A549 (cell line): Measurements from ENCODE around the gene TSPAN14. TPM values are rescaled to one million over a fixed set of nuclear protein-coding genes. Genes with fewer than 3 reads are reported as not detected.
A peak's percentile ranks its signal among the peaks of the same experiment; 100 is the strongest.

Experiments used
- ATAC-seq, 2 experiments: fragments of 200-7000 bp in 1 of 2; fragments of >200 bp in 1 of 2; cut with Nextera tagmentation in 1 of 2; cut with Tn5 transposase in 1 of 2; 3 replicates each; pipeline versions ENCODE4 v1.8.0 to v1.9.1; 2018 to 2020; ENCODE audit warnings: mild to moderate bottlenecking in 1 of 2, moderate library complexity in 1 of 2
- CTCF ChIA-PET: fragments of 300-600 bp; sonication (Branson Sonifier 250); formaldehyde crosslinking; extraction: SDS; loops from one replicate; lab custom pipeline; 2021; ENCODE audit warnings: antibody characterized with exemption, inconsistent platforms; lab: Yijun Ruan, JAX
- POLR2A ChIA-PET: fragments of 350-600 bp; formaldehyde crosslinking; extraction: SDS; loops from one replicate; lab custom pipeline; 2021; ENCODE audit warnings: antibody characterized with exemption, inconsistent platforms; lab: Yijun Ruan, JAX
- DNase-seq, 2 experiments: peaks; one replicate each; pipeline versions ENCODE4 v3.0.0 to v3.0.0-alpha.2; 2011 to 2016; ENCODE audit warnings: low read depth in 1 of 2, low spot score in 1 of 2
- FAIRE-seq: peaks from 2 replicates; lab custom pipeline; 2011; peaks lifted over from hg19 to GRCh38; lab: Jason Lieb, UNC
- H3K27ac ChIP-seq, 2 experiments: fragments of >200 bp; sonication (Bioruptor Twin); formaldehyde crosslinking; 3 replicates each; pipeline ENCODE4 v1.5.1; 2016 to 2017
- H3K4me1 ChIP-seq: fragments of >200 bp; sonication (Bioruptor Twin); formaldehyde crosslinking; 3 replicates; pipeline ENCODE4 v1.6.1; 2016
- H3K4me2 ChIP-seq: fragments of >200 bp; sonication (Bioruptor Twin); formaldehyde crosslinking; 3 replicates; pipeline ENCODE4 v1.6.1; 2016
- H3K4me3 ChIP-seq: fragments of >200 bp; sonication (Bioruptor Twin); formaldehyde crosslinking; 3 replicates; pipeline ENCODE4 v1.5.1; 2016
- H3K9me3 ChIP-seq: fragments of >200 bp; sonication (Bioruptor Twin); formaldehyde crosslinking; 3 replicates; pipeline ENCODE4 v1.6.1; 2016
- ATOH8 ChIP-seq: fragments of 250-450 bp; sonication (Bioruptor Pico); IDR thresholded peaks from 2 replicates; pipeline ENCODE4 v1.5.0; 2020; ENCODE audit warnings: low read depth, mild to moderate bottlenecking, moderate library complexity
- CBX2 ChIP-seq: fragments of 200-600 bp; sonication (generic); IDR thresholded peaks from 2 replicates; pipeline ENCODE4 v1.6.1; 2016; ENCODE audit warnings: low read depth, mild to moderate bottlenecking, borderline replicate concordance
- CTCF ChIP-seq: fragments of >200 bp; sonication (Bioruptor Twin); formaldehyde crosslinking; IDR thresholded peaks from 3 replicates; pipeline ENCODE4 v1.5.1; 2016
- EHF ChIP-seq: fragments of 250-450 bp; sonication (Bioruptor Pico); IDR thresholded peaks from 2 replicates; pipeline ENCODE4 v1.5.0; 2020; ENCODE audit warnings: mild to moderate bottlenecking
- GATA3 ChIP-seq: IDR thresholded peaks from 2 replicates; pipeline ENCODE4 v1.6.1; 2012; ENCODE audit warnings: borderline replicate concordance
- HEYL ChIP-seq: fragments of 250-450 bp; sonication (Bioruptor Pico); IDR thresholded peaks from 2 replicates; pipeline ENCODE4 v1.8.0; 2021; ENCODE audit warnings: mild to moderate bottlenecking, moderate library complexity
- HOXA7 ChIP-seq: fragments of 250-450 bp; sonication (Bioruptor Pico); IDR thresholded peaks from 2 replicates; pipeline ENCODE4 v1.5.0; 2020; ENCODE audit warnings: mild to moderate bottlenecking, moderate library complexity
- NFE2L2 ChIP-seq: fragments of 150-350 bp; conservative IDR thresholded peaks from 2 replicates; pipeline ENCODE4 v1.6.1; 2014; ENCODE audit warnings: low read length
- POLR2A ChIP-seq: IDR thresholded peaks from 2 replicates; pipeline ENCODE4 v1.6.1; 2012; ENCODE audit warnings: mild to moderate bottlenecking, low read length
- TFCP2L1 ChIP-seq: fragments of 250-450 bp; sonication (Bioruptor Pico); IDR thresholded peaks from 2 replicates; pipeline ENCODE4 v1.5.0; 2021; ENCODE audit warnings: mild to moderate bottlenecking
- TP53 ChIP-seq: fragments of 250-450 bp; sonication (Bioruptor Pico); IDR thresholded peaks from 2 replicates; pipeline ENCODE4 v1.5.0; 2021; ENCODE audit warnings: mild to moderate bottlenecking, moderate library complexity
- ZC3H11A ChIP-seq: fragments of 450-650 bp; IDR thresholded peaks from 2 replicates; pipeline ENCODE4 v1.6.1; 2014; ENCODE audit warnings: antibody characterized with exemption, mild to moderate bottlenecking
- ZNF302 ChIP-seq: fragments of 250-450 bp; sonication (Bioruptor Pico); IDR thresholded peaks from 2 replicates; pipeline ENCODE4 v1.9.0; 2021; ENCODE audit warnings: inconsistent platforms, mild to moderate bottlenecking, moderate library complexity
- WGBS: methylation state at CpG from one replicate; pipeline ENCODE4 v1.1.6; 2017; ENCODE audit errors: missing lambda C conversion rate; 5-methylcytosine and 5-hydroxymethylcytosine counted together
- polyA plus RNA-seq, 4 experiments: library from polyadenylated mRNA; depleted of rRNA in 3 of 4; stranded (reverse); fragments of >200 nt; fragmentation: RNase III in 1 of 4; extraction: RNeasy Plus Mini Kit Qiagen cat#74134 plus additional on column Dnase treatment in 1 of 4; gene quantifications; 2 replicates in 3 of 4; 3 replicates in 1 of 4; pipeline ENCODE4 v1.2.3, GENCODE V29; 2011 to 2017
- TF ChIP-seq, protein P1 (sequence below): IDR thresholded peaks from 2 replicates; pipeline ENCODE4 v1.6.1; 2012
- TF ChIP-seq, protein P2 (sequence below): fragments of 150-350 bp; IDR thresholded peaks from 2 replicates; pipeline ENCODE4 v1.6.1; 2014; ENCODE audit warnings: low read depth, mild to moderate bottlenecking, low read length

The TSPAN14 gene
- polyA plus RNA-seq, 2 of the 4 experiments (the other 2 are of a cell fraction): 87.0 to 124 TPM

DNA sequence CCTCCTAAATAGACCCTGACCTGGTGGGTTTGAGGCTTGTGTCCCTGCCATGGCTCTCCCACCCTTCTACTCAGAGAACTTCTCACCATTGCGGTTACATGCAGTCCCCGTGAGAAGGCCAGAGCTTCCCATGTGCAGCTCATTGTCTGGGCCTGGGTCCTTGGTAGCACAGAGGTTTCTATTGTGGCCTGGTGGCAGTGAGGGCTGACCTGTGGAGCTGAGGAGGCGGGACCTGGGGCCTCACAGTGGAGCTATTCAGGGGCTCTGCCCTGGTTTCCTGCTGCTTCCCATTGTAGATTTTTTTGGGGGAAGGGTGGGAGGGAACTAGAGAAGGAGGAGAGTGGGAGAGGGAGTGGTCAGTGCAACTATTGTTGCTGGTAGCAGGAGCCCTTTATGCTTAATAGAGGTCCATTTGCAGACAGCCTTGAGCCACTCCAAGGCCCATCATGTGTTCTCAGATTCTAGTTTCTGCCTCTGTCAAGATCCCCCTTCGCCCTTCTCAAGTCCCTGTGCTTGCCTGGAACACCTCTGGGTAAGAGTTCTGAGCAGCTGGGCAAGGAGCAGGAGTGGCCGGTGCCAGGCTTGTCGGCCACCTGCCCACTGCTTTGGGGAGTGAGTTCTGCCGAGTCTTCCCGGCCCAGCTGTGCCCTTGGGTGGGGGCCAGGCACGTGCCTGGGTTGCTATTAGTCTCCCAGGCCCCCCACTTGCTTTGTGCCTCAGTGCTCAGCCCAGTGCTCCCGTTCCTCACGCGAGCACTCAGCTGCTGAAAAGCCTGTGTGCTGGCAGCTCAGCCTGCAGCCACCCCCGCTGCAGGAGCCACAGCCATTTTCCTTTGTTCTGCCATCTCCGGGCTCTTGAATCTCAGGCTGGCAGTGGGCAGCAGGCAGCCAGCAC lies 10.7 kb downstream of the TSPAN14 start:
- ATAC-seq (peak; percentile 9 to 25; a peak in 3 of 6 replicates), FAIRE-seq (no peak), DNase-seq (no peak)
- peak overlapping the region; percentile 24 to 100; a peak in 4 of 6 replicates for H3K27ac ChIP-seq
- no peak for TF ChIP-seq GATA3
- no peak for TF ChIP-seq EHF
- no peak for TF ChIP-seq NFE2L2
- TF ChIP-seq ZC3H11A: no peak
- TF ChIP-seq, protein P1, sequence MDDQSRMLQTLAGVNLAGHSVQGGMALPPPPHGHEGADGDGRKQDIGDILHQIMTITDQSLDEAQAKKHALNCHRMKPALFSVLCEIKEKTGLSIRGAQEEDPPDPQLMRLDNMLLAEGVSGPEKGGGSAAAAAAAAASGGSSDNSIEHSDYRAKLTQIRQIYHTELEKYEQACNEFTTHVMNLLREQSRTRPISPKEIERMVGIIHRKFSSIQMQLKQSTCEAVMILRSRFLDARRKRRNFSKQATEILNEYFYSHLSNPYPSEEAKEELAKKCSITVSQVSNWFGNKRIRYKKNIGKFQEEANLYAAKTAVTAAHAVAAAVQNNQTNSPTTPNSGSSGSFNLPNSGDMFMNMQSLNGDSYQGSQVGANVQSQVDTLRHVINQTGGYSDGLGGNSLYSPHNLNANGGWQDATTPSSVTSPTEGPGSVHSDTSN: no peak
- no peaks in the 10 kb centered on the region for H3K9me3 ChIP-seq
- peak overlapping the region; percentile 93 for H3K4me2 ChIP-seq
- no peak overlapping the region for H3K4me3 ChIP-seq
- 80% methylated on average over 14 of the region's 14 CpGs for WGBS
- peaks cover 100% of the 10 kb centered on the region for H3K4me1 ChIP-seq
- ChIA-PET POLR2A (interaction anchor here (1.5 kb wide), 1 partner anchor 45 kb away, joined by 4 read pairs; no protein-coding TSS in a partner anchor), CTCF (interaction anchor here (1.3 to 38.6 kb wide), 4 partner anchors 12 to 41 kb away, joined by 3 to 928 read pairs (median 28); no protein-coding TSS in a partner anchor)

- Histone ChIP-seq H3K27ac (peak overlapping the region; percentile 24 to 100; a peak in 3 of 6 replicates), H3K9me3 (no peaks in the 10 kb centered on the region), H3K4me3 (no peak overlapping the region), H3K4me1 (peaks cover 99% of the 10 kb centered on the region), H3K4me2 (peak overlapping the region; percentile 93)
- FAIRE-seq (no peak), ATAC-seq (no peak), DNase-seq (no peak)
- TF ChIP-seq POLR2A (no peak), CBX2 (no peak), HEYL (no peak), GATA3 (no peak), CTCF (no peak), TFCP2L1 (CRISPR knock-in tag) (no peak), TP53 (CRISPR knock-in tag) (no peak)
- TF ChIP-seq, protein P2, sequence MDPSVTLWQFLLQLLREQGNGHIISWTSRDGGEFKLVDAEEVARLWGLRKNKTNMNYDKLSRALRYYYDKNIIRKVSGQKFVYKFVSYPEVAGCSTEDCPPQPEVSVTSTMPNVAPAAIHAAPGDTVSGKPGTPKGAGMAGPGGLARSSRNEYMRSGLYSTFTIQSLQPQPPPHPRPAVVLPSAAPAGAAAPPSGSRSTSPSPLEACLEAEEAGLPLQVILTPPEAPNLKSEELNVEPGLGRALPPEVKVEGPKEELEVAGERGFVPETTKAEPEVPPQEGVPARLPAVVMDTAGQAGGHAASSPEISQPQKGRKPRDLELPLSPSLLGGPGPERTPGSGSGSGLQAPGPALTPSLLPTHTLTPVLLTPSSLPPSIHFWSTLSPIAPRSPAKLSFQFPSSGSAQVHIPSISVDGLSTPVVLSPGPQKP: no peak
- ChIA-PET POLR2A (interaction anchor here (1.1 kb wide), 1 partner anchor 40 kb away, joined by 3 read pairs; no protein-coding TSS in a partner anchor), CTCF (interaction anchor here (2.7 to 38.6 kb wide), 3 partner anchors 20 to 40 kb away, joined by 17 to 928 read pairs (median 53); no protein-coding TSS in a partner anchor)
- WGBS: 84% methylated on average over 3 of the region's 3 CpGs
These were observed 11.3 kb downstream of the TSPAN14 start for GRCh38 chr10:80465451-80465835.

DNA sequence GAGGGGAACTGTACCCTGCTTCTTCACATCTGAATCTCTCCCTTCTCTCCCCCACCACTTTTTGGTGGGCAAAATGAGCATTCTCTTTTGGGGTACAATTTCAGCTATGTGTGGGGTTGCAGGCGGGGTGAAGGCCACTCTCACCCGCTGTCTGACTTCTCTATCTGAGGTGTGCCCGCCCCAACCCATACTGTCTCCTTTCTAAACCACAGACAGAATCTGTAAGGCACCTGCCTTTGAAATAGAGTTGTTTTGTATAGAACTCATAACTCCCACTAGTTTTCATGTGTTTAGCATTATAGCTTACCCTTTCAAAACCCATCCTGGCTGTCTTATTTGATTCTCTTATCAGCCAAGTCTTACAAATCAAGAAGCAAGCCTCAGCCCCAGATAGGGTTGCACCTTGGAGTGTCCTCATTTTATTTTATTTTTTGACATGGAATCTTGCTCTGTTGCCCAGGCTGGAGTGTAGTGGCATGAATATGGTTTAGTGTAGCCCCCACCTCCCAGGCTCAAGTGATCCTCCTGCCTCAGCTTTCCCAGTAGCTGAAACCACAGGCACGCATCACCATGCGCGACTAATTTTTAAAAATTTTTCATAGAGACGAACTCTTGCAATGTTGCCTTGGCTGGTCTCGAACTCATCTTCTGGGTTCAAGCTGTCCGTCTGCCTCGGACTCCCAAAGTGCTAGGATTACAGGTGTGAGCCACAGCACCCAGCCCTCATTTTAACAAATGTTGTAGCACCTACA lies 11.9 kb downstream of the TSPAN14 start:
- H3K4me1 ChIP-seq: peaks cover 99% of the 10 kb centered on the region
- no peak overlapping the region for H3K4me3 ChIP-seq
- peak overlapping the region in 1 of 2 experiments; percentile 100; a peak in 3 of 6 replicates for H3K27ac ChIP-seq
- CTCF ChIA-PET: interaction anchor here (0.8 to 38.6 kb wide), 4 partner anchors 9 to 40 kb away, joined by 3 to 928 read pairs (median 10); no protein-coding TSS in a partner anchor
- H3K9me3 ChIP-seq: no peaks in the 10 kb centered on the region
- H3K4me2 ChIP-seq: peak overlapping the region; percentile 93; the same call in 1 of the 3 replicates
- no peak for ATAC-seq
- no peak for FAIRE-seq
- WGBS: 92% methylated on average over 10 of the region's 10 CpGs
- no peak for DNase-seq
- TF ChIP-seq HOXA7 (CRISPR knock-in tag) (no peak), TFCP2L1 (CRISPR knock-in tag) (no peak), ZNF302 (CRISPR knock-in tag) (no peak), ATOH8 (CRISPR knock-in tag) (no peak), NFE2L2 (no peak), CBX2 (no peak)
- TF ChIP-seq, protein P1: no peak
- POLR2A ChIA-PET: interaction anchor here (1.1 kb wide), 1 partner anchor 40 kb away, joined by 3 read pairs; no protein-coding TSS in a partner anchor
